NCI-H1092 (cell line): Measurements from ENCODE around the gene TMEM107.
A peak's percentile ranks its signal among the peaks of the same experiment; 100 is the strongest.
"Not testable (repeated sequence)": the region's sequence is repeated elsewhere in the genome, so short reads cannot be mapped to it uniquely, and the experiment has no call there.

Source experiments
- DNase-seq: peaks from one replicate; lab custom pipeline; 2025; lab: John Stamatoyannopoulos, UW

TMEM107 gene

GRCh38 chr17:8189711-8190477 is 13.7 kb upstream of the TMEM107 start, which contains the start of gene BORCS6:
Gene BORCS6, minus strand, starts transcription at chr17:8190180. Its CDS starts 40 bp downstream, at chr17:8190140.
- peak; percentile 89 for DNase-seq

GRCh38 chr17:8189041-8189710 is 13.0 kb upstream of the TMEM107 start:
- no peak for DNase-seq

- no peak for DNase-seq
These were observed 12.2 kb upstream of the TMEM107 start for GRCh38 chr17:8188263-8188839.

- peak; percentile 91 for DNase-seq
These were observed 11.5 kb upstream of the TMEM107 start for GRCh38 chr17:8187517-8188262.

GRCh38 chr17:8186787-8187516 is 10.8 kb upstream of the TMEM107 start:
- DNase-seq, result peak; percentile 84

GRCh38 chr17:8186446-8186786 is 10.2 kb upstream of the TMEM107 start:
- DNase-seq, result no peak

- peak; percentile 30 for DNase-seq
These were observed 9.6 kb upstream of the TMEM107 start for GRCh38 chr17:8185582-8186445.

GRCh38 chr17:8176998-8177731 is 985 bp upstream of the TMEM107 start:
- DNase-seq, result no peak

- no peak for DNase-seq
These were observed 384 bp downstream of the TMEM107 start for GRCh38 chr17:8175795-8176196.

GRCh38 chr17:8173871-8174322 is 2.3 kb downstream of the TMEM107 start:
- DNase-seq, result no peak

- peak; percentile 78 for DNase-seq
These were observed 2.9 kb downstream of the TMEM107 start for GRCh38 chr17:8173056-8173870.

GRCh38 chr17:8170186-8170585 is 6.0 kb downstream of the TMEM107 start:
- not testable (repeated sequence) for DNase-seq

- no peak for DNase-seq
These were observed 8.7 kb downstream of the TMEM107 start for GRCh38 chr17:8167526-8167925.

GRCh38 chr17:8166731-8167130 is 9.4 kb downstream of the TMEM107 start:
- DNase-seq, result no peak

- DNase-seq, result no peak
These were observed 11.4 kb downstream of the TMEM107 start for GRCh38 chr17:8164815-8165131.

GRCh38 chr17:8163978-8164814 is 12.0 kb downstream of the TMEM107 start:
- no peak for DNase-seq

- DNase-seq, result no peak
These were observed 12.9 kb downstream of the TMEM107 start for GRCh38 chr17:8162997-8163977.
